Natural killer cell (primary cell): ENCODE data around the gene MUC5AC. TPM values are rescaled to one million over a fixed set of nuclear protein-coding genes. Genes with fewer than 3 reads are reported as not detected.

Experiments
- ATAC-seq, 3 donors: fragments of 150-1000 bp in 2 of 3; fragments of 200-7000 bp in 1 of 3; cut with Tn5 transposase; 1 replicate in 1 of 3; 2 replicates in 2 of 3; pipeline ENCODE4 v1.10.0; 2021; ENCODE audit warnings: mild to moderate bottlenecking in 2 of 3, moderate library complexity in 2 of 3
- DNase-seq, 2 donors: peaks; one replicate each; pipeline versions ENCODE4 v3.0.0 to v3.0.0-alpha.2; 2013 to 2021; ENCODE audit warnings: mixed read lengths in 1 of 2
- H3K27ac ChIP-seq: one replicate; pipeline ENCODE4 v1.5.1; 2013; ENCODE audit warnings: mild to moderate bottlenecking, low read length
- H3K27me3 ChIP-seq: one replicate; pipeline ENCODE4 v1.6.1; 2013; ENCODE audit warnings: low read length; ENCODE audit not compliant: control insufficient read depth, insufficient read depth
- H3K36me3 ChIP-seq: one replicate; pipeline ENCODE4 v1.6.1; 2013; ENCODE audit warnings: low read length; ENCODE audit not compliant: control insufficient read depth, insufficient read depth
- H3K4me1 ChIP-seq: one replicate; pipeline ENCODE4 v1.6.1; 2013; ENCODE audit warnings: low read length; ENCODE audit not compliant: control insufficient read depth, insufficient read depth
- H3K4me3 ChIP-seq: one replicate; pipeline ENCODE4 v1.5.1; 2013; ENCODE audit warnings: low read length
- H3K9me3 ChIP-seq: one replicate; pipeline ENCODE4 v1.6.1; 2013; ENCODE audit warnings: low read length; ENCODE audit not compliant: control insufficient read depth, insufficient read depth
- H3K27ac Mint-ChIP-seq, 2 donors: one replicate each; pipeline ENCODE4 v1.8.0; 2022; ENCODE audit warnings: mild to moderate bottlenecking in 2 of 2, mixed read lengths in 2 of 2, moderate library complexity in 1 of 2
- H3K27me3 Mint-ChIP-seq, 2 donors: one replicate each; pipeline ENCODE4 v1.8.0; 2022; ENCODE audit warnings: low read depth in 2 of 2, mixed read lengths in 2 of 2
- H3K36me3 Mint-ChIP-seq: one replicate; pipeline ENCODE4 v1.8.0; 2022; ENCODE audit warnings: mixed read lengths
- H3K4me1 Mint-ChIP-seq, 2 donors: one replicate each; pipeline ENCODE4 v1.8.0; 2022; ENCODE audit warnings: mixed read lengths in 2 of 2
- H3K4me3 Mint-ChIP-seq: one replicate; pipeline ENCODE4 v1.8.0; 2022; ENCODE audit warnings: mild to moderate bottlenecking, moderate library complexity, mixed read lengths
- H3K9me3 Mint-ChIP-seq, 2 donors: one replicate each; pipeline ENCODE4 v1.8.0; 2022; ENCODE audit warnings: mixed read lengths in 2 of 2
- CTCF ChIP-seq: fragments of 200-600 bp; IDR thresholded peaks from one replicate; pipeline ENCODE4 v1.8.0; 2022; ENCODE audit warnings: antibody characterized with exemption
- WGBS: methylation state at CpG from one replicate; pipeline ENCODE4 v1.1.7; 2013; ENCODE audit warnings: missing lambda C conversion rate; ENCODE audit not compliant: insufficient coverage; 5-methylcytosine and 5-hydroxymethylcytosine counted together
- intact Hi-C: fragments of 100-400 bp; cut with micrococcal nuclease; formaldehyde crosslinking; loops from one replicate; pipeline ENCODE4 v1.14.2; 2022
- total RNA-seq, 4 donors: library from RNA; stranded (reverse); fragments of 120-200 nt in 1 of 4; gene quantifications; one replicate each; pipeline versions ENCODE4 v1.2.3 to v1.2.4, GENCODE V29; 2013 to 2022

The MUC5AC gene
- total RNA-seq, 3 donors from 2014 or later (not counting 1 experiment from before 2014, with no cell fraction given): not detected

- H3K27ac ChIP-seq: no peak overlapping the region
- peaks cover 18% of the 10 kb centered on the region for H3K36me3 Mint-ChIP-seq
- TF ChIP-seq CTCF: no peak
- H3K36me3 ChIP-seq: no peaks in the 10 kb centered on the region
- 59% methylated on average over 15 of the region's 15 CpGs for WGBS
- H3K27me3 Mint-ChIP-seq: peaks cover 6 to 15% of the 10 kb centered on the region in 2 donors
- no peak overlapping the region for H3K27ac Mint-ChIP-seq
- H3K9me3 ChIP-seq: peaks cover 6% of the 10 kb centered on the region
- intact Hi-C loops: no loop called here
- no peaks in the 10 kb centered on the region for H3K4me1 Mint-ChIP-seq
- no peak for DNase-seq
- H3K4me3 Mint-ChIP-seq: no peak overlapping the region
- no peaks in the 10 kb centered on the region for H3K4me1 ChIP-seq
- no peak overlapping the region for H3K4me3 ChIP-seq
- ATAC-seq: no peak
- H3K27me3 ChIP-seq: no peaks in the 10 kb centered on the region
- peaks cover 12 to 14% of the 10 kb centered on the region in 2 donors for H3K9me3 Mint-ChIP-seq
These were observed 27.3 kb upstream of the MUC5AC start for GRCh38 chr11:1130276-1131032.

GRCh38 chr11:1131033-1131911 lies 26.5 kb upstream of the MUC5AC start:
- H3K9me3 Mint-ChIP-seq: peaks cover 12% of the 10 kb centered on the region in 2 donors
- no peak for TF ChIP-seq CTCF
- 84% methylated on average over 29 of the region's 29 CpGs for WGBS
- H3K27ac Mint-ChIP-seq: no peak overlapping the region
- H3K4me1 ChIP-seq: no peaks in the 10 kb centered on the region
- intact Hi-C loops: no loop called here
- no peaks in the 10 kb centered on the region for H3K36me3 ChIP-seq
- DNase-seq (no peak), ATAC-seq (no peak)
- H3K36me3 Mint-ChIP-seq: peaks cover 21% of the 10 kb centered on the region
- no peak overlapping the region for H3K27ac ChIP-seq
- no peak overlapping the region for H3K4me3 ChIP-seq
- no peaks in the 10 kb centered on the region for H3K4me1 Mint-ChIP-seq
- no peaks in the 10 kb centered on the region for H3K27me3 ChIP-seq
- peaks cover 6 to 15% of the 10 kb centered on the region in 2 donors for H3K27me3 Mint-ChIP-seq
- H3K4me3 Mint-ChIP-seq: no peak overlapping the region
- H3K9me3 ChIP-seq: peaks cover 6% of the 10 kb centered on the region

- Histone ChIP-seq H3K4me1 (no peaks in the 10 kb centered on the region), H3K27me3 (no peaks in the 10 kb centered on the region), H3K36me3 (no peaks in the 10 kb centered on the region), H3K4me3 (no peak overlapping the region), H3K27ac (no peak overlapping the region), H3K9me3 (peaks cover 6% of the 10 kb centered on the region)
- ATAC-seq (no peak), DNase-seq (no peak)
- Mint-ChIP-seq H3K4me3 (no peak overlapping the region), H3K27me3 (peaks cover 13 to 15% of the 10 kb centered on the region in 2 donors), H3K27ac (no peak overlapping the region), H3K36me3 (peaks cover 21% of the 10 kb centered on the region), H3K4me1 (no peaks in the 10 kb centered on the region), H3K9me3 (peaks cover 12% of the 10 kb centered on the region in 2 donors)
- TF ChIP-seq CTCF: no peak
- no CpG with 5 or more reads among the region's 1 CpG for WGBS
- intact Hi-C loops: no loop called here
These were observed 22.8 kb upstream of the MUC5AC start for GRCh38 chr11:1134848-1135445.
